Measurements from ENCODE around the gene PTAFR. TPM values are rescaled to one million over a fixed set of nuclear protein-coding genes. Genes with fewer than 3 reads are reported as not detected.
"Not testable (repeated sequence)": the region's sequence is repeated elsewhere in the genome, so short reads cannot be mapped to it uniquely, and the experiment has no call there.

Gene PTAFR
- total RNA-seq, 2 donors from 2014 or later: 2.3 to 2.5 TPM

DNA sequence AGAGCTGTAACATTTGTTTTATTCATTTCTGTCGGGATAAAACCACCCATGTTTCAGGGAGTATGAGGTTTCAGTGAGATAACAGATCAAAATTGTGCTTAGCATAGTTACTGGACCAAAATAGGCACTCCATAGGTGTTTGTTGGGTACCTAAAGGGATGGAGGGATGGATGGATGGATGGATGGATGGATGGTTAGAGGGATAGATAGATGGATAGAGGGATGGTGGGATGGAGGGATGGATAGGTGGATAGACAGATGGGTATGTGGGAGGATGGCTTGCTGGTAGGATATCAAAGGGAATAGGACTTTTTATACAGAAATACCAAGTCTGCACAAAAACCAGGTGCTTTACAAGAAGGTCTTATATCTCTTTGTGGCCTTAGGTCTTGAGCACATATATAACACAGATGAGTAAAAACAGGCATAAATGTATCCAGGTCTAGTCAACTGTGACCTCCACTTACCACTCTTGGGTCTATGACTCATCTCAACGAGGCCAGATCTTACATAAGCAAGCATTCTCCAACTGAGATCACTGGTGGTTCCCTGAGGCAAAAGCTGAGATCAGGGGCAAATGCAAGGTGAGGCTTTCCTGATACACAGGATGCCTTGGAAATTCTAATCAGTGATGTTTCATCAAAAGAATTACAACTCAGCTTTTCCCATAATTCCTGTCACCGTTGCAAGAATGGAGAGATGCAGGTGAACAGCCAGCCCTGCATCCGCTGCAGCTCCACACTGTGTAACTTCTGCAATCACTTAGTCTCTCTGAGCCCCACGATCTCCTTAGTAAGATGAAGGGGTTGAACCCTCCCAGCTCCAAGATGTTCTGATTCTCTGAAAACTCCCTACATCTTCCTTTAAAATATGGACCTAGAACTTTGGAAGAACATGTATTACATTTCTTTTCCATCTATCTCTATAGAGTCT, 32.0 kb downstream of the PTAFR start:
- H3K27me3 ChIP-seq (replicated peaks; ENCODE audit: insufficient read depth): no peaks in the 10 kb centered on the region
- intact Hi-C loops (cut with DNase I): no loop called here
- no peaks in the 10 kb centered on the region for H3K9me3 ChIP-seq
- no peaks in the 10 kb centered on the region for H3K4me1 ChIP-seq (replicated peaks)
- no peak for DNase-seq (ENCODE audit: low spot score)
- TF ChIP-seq, protein P1, sequence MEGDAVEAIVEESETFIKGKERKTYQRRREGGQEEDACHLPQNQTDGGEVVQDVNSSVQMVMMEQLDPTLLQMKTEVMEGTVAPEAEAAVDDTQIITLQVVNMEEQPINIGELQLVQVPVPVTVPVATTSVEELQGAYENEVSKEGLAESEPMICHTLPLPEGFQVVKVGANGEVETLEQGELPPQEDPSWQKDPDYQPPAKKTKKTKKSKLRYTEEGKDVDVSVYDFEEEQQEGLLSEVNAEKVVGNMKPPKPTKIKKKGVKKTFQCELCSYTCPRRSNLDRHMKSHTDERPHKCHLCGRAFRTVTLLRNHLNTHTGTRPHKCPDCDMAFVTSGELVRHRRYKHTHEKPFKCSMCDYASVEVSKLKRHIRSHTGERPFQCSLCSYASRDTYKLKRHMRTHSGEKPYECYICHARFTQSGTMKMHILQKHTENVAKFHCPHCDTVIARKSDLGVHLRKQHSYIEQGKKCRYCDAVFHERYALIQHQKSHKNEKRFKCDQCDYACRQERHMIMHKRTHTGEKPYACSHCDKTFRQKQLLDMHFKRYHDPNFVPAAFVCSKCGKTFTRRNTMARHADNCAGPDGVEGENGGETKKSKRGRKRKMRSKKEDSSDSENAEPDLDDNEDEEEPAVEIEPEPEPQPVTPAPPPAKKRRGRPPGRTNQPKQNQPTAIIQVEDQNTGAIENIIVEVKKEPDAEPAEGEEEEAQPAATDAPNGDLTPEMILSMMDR (IDR thresholded peaks at IDR 0.05): no peak
- TF ChIP-seq POLR2A (IDR thresholded peaks at IDR 0.05) (no peak), POLR2AphosphoS5 (IDR thresholded peaks at IDR 0.05) (no peak)
- 69% methylated on average over 5 of the region's 5 CpGs for WGBS
- H3K4me3 ChIP-seq: no peak overlapping the region
- H3K36me3 ChIP-seq: no peaks in the 10 kb centered on the region
- no peak overlapping the region for H3K27ac ChIP-seq

DNA sequence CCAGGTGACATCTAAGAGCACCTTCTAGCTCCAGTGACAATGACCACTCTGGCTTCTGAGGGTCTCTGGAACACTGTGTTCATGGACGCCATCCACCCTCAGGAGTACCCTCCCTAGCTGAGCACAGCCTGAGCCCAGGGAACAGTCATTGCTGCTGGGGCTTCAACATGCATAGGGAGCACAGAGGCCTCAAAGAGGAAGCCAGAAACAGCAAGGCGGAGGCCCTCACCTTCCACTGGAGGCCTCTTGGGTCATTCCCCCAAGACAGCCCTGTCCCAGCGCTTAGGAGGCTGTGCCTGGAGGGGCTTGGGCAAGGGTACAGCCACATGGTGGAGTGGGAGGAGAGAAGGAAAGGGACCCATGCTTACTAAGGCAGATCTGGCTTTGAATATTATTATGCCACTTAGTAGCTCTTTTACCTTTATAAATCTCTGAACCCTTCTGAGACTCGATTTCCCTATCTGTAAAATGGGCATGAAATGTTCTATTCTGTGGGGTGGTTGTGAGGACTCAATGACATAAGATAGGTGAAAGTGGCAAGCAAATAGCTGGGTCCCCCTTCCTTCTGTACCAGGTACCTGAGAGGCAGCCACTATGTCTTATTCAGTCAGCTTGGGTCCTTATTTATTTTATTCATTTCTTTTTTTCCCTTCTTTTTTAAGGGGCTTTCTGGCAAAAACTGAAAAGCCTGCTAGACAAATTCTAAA, 32.8 kb downstream of the PTAFR start:
- WGBS: 92% methylated on average over 4 of the region's 4 CpGs

DNA sequence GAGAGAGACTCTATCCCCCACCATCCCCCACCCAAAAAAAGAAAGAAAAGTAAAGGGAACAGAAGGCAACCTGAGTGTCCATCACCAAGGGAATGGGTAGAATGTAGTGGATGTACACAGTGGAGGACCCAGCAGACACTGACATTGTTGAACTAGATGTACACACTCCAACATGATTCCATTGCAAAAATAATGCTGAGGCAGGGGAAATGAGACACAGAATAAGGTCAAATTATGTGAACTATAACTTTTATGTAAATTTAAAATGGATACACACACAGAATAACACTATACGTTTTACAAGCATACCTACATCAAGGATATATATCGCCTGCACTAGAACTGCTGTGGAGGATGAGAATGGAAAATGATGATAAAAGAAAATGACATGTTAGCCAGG, 34.8 kb downstream of the PTAFR start:
- WGBS: 86% methylated on average over 2 of the region's 2 CpGs
- TF ChIP-seq POLR2AphosphoS5 (IDR thresholded peaks at IDR 0.05): no peak
- TF ChIP-seq, protein P1 (IDR thresholded peaks at IDR 0.05): no peak
- no peak for TF ChIP-seq POLR2A (IDR thresholded peaks at IDR 0.05)
- no peaks in the 10 kb centered on the region for H3K4me1 ChIP-seq (replicated peaks)
- H3K36me3 ChIP-seq: no peaks in the 10 kb centered on the region
- no peak overlapping the region for H3K4me3 ChIP-seq
- no peaks in the 10 kb centered on the region for H3K27me3 ChIP-seq (replicated peaks; ENCODE audit: insufficient read depth)
- DNase-seq (ENCODE audit: low spot score): no peak
- H3K9me3 ChIP-seq: no peaks in the 10 kb centered on the region
- H3K27ac ChIP-seq: no peak overlapping the region
- intact Hi-C loops (cut with DNase I): no loop called here

More for the DNA sequence above, 32.8 kb downstream of the PTAFR start:
- Histone ChIP-seq H3K27ac (no peak overlapping the region), H3K4me3 (no peak overlapping the region), H3K36me3 (no peaks in the 10 kb centered on the region), H3K9me3 (no peaks in the 10 kb centered on the region), H3K4me1 (replicated peaks) (no peaks in the 10 kb centered on the region), H3K27me3 (replicated peaks; ENCODE audit: insufficient read depth) (no peaks in the 10 kb centered on the region)
- TF ChIP-seq, protein P1 (IDR thresholded peaks at IDR 0.05): no peak
- TF ChIP-seq POLR2AphosphoS5 (IDR thresholded peaks at IDR 0.05) (no peak), POLR2A (IDR thresholded peaks at IDR 0.05) (no peak)
- no peak for DNase-seq (ENCODE audit: low spot score)
- intact Hi-C loops (cut with DNase I): no loop called here

DNA sequence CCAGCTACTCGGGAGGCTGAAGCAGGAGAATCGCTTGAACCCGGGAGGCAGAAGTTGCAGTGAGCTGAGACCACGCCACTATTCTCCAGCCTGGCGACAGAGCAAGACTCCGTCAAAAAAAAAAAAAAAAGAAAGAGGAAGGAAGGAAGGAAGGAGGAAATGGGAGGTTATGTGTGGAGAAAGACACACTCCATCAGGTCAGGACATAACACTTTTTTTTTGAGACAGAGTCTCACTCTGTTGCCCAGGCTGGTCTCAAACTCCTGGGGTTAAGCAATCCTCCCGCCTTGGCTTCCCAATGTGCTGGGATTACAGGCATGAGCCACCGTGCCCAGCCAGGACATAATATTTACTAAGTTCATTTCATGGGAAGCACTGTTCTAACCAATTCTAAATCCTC, 36.6 kb downstream of the PTAFR start:
- intact Hi-C loops (cut with DNase I); DNase-seq (ENCODE audit: low spot score); H3K27me3 ChIP-seq (replicated peaks; ENCODE audit: insufficient read depth); H3K27ac ChIP-seq; H3K9me3 ChIP-seq; H3K36me3 ChIP-seq; H3K4me3 ChIP-seq; H3K4me1 ChIP-seq (replicated peaks): not testable (repeated sequence)
- WGBS: 74% methylated on average over 8 of the region's 8 CpGs

DNA sequence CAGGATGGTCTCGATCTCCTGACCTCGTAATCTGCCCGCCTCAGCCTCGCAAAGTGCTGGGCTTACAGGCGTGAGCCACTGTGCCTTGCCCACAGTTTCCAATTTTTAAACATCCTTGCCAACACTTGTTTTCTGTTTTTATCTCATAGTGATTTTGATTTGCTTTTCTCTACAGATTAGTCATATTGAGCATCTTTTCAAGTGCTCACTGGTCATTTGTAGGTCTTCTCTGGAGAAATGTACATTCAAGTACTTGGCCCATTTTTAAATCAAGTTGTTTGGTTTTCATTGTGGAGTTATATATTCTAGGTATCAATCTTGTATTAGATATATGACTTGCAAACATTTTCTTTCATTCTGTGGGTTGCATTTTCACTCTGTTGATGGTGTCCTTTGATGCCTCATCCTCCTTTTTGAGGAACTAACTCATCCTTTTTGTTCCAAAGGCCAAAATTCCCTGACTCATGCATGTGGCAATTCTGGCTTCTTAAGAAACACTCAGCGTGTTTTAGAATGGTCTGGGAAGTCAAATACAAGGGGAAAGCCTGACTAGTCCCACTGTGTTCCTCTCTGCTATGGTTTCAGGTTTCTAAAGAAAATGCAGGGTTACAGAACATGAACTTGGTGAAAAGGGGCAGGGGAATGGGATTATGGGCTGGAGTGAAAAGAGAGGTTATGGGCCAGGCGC, 37.3 kb downstream of the PTAFR start:
- 83% methylated on average over 7 of the region's 7 CpGs for WGBS
- Histone ChIP-seq H3K9me3 (no peaks in the 10 kb centered on the region), H3K27me3 (replicated peaks; ENCODE audit: insufficient read depth) (no peaks in the 10 kb centered on the region), H3K27ac (no peak overlapping the region), H3K4me3 (no peak overlapping the region), H3K36me3 (no peaks in the 10 kb centered on the region), H3K4me1 (replicated peaks) (no peaks in the 10 kb centered on the region)
- DNase-seq (ENCODE audit: low spot score): no peak
- TF ChIP-seq, protein P1 (IDR thresholded peaks at IDR 0.05): no peak
- TF ChIP-seq POLR2A (IDR thresholded peaks at IDR 0.05): no peak
- TF ChIP-seq POLR2AphosphoS5 (IDR thresholded peaks at IDR 0.05): no peak
- intact Hi-C loops (cut with DNase I): no loop called here
